SU-DHL-6 (cell line): ENCODE data around the gene DNAL1.
A peak's percentile ranks its signal among the peaks of the same experiment; 100 is the strongest.

Experiments used
- H2AFZ ChIP-seq: fragments of 200-600 bp; sonication (generic); 2 replicates; pipeline ENCODE4 v1.6.1; 2014; ENCODE audit warnings: low read depth, mild to moderate bottlenecking, moderate library complexity, mixed read lengths, antibody characterized with exemption, low read length; ENCODE audit not compliant: severe bottlenecking
- H3F3A ChIP-seq: fragments of 200-600 bp; shearing (Covaris generic); 2 replicates; pipeline ENCODE4 v1.6.0; 2016; ENCODE audit warnings: antibody characterized with exemption, mild to moderate bottlenecking; ENCODE audit not compliant: insufficient read depth
- H3K27ac ChIP-seq: fragments of 200-600 bp; sonication (generic); 2 replicates; pipeline ENCODE4 v1.5.1; 2016; ENCODE audit warnings: low read depth, mild to moderate bottlenecking, low read length, moderate library complexity, mixed read lengths
- H3K27me3 ChIP-seq: fragments of 200-600 bp; sonication (generic), shearing (Covaris generic); 2 replicates; pipeline ENCODE4 v1.6.0; 2014; ENCODE audit warnings: mild to moderate bottlenecking, low read length
- H3K36me3 ChIP-seq: fragments of 200-600 bp; sonication (generic); 2 replicates; pipeline ENCODE4 v1.6.1; 2014; ENCODE audit warnings: mild to moderate bottlenecking, low read length, mixed read lengths
- H3K4me2 ChIP-seq: fragments of 300-600, 200-600 bp; shearing (Covaris generic), sonication (generic); 2 replicates; pipeline ENCODE4 v1.6.0; 2014; ENCODE audit warnings: low read length, low read depth, mild to moderate bottlenecking; ENCODE audit not compliant: poor library complexity, severe bottlenecking
- H3K4me3 ChIP-seq: fragments of 200-600 bp; sonication (generic); 2 replicates; pipeline ENCODE4 v1.5.1; 2014; ENCODE audit warnings: antibody characterized with exemption, low read length, mild to moderate bottlenecking, mixed read lengths; ENCODE audit not compliant: insufficient read depth, poor library complexity, severe bottlenecking
- H3K79me2 ChIP-seq: fragments of 200-600 bp; sonication (generic); 2 replicates; pipeline ENCODE4 v1.6.1; 2014; ENCODE audit warnings: mild to moderate bottlenecking, low read length, moderate library complexity; ENCODE audit not compliant: insufficient read depth
- H3K9ac ChIP-seq: fragments of 200-600 bp; sonication (generic); 2 replicates; pipeline ENCODE4 v1.7.0; 2014; ENCODE audit warnings: mild to moderate bottlenecking, low read length
- H3K9me2 ChIP-seq: fragments of 200-600 bp; sonication (generic); replicated peaks from 2 replicates; pipeline ENCODE4 v1.6.1; 2014; ENCODE audit warnings: low read length; ENCODE audit not compliant: insufficient read depth
- H3K9me3 ChIP-seq: fragments of 200-600 bp; sonication (generic); 2 replicates; pipeline ENCODE4 v1.6.1; 2014; ENCODE audit warnings: low read length, mixed read lengths; ENCODE audit not compliant: insufficient read depth
- H4K20me1 ChIP-seq: fragments of 200-600 bp; sonication (generic); 2 replicates; pipeline ENCODE4 v1.6.1; 2014; ENCODE audit warnings: low read depth, mild to moderate bottlenecking, antibody characterized with exemption, low read length, moderate library complexity, mixed read lengths
- CTCF ChIP-seq: fragments of 200-600 bp; sonication (generic); IDR thresholded peaks from one replicate; pipeline ENCODE4 v1.5.1; 2017; ENCODE audit warnings: antibody characterized with exemption, mild to moderate bottlenecking, low read length, moderate library complexity; ENCODE audit not compliant: insufficient read depth, poor library complexity, severe bottlenecking
- EZH2phosphoT487 ChIP-seq: fragments of 200-600 bp; sonication (generic), shearing (Covaris generic); conservative IDR thresholded peaks from 2 replicates; pipeline ENCODE4 v1.6.1; 2018; ENCODE audit warnings: mild to moderate bottlenecking, antibody characterized with exemption, low read length, moderate library complexity, mixed read lengths

The DNAL1 gene

DNA sequence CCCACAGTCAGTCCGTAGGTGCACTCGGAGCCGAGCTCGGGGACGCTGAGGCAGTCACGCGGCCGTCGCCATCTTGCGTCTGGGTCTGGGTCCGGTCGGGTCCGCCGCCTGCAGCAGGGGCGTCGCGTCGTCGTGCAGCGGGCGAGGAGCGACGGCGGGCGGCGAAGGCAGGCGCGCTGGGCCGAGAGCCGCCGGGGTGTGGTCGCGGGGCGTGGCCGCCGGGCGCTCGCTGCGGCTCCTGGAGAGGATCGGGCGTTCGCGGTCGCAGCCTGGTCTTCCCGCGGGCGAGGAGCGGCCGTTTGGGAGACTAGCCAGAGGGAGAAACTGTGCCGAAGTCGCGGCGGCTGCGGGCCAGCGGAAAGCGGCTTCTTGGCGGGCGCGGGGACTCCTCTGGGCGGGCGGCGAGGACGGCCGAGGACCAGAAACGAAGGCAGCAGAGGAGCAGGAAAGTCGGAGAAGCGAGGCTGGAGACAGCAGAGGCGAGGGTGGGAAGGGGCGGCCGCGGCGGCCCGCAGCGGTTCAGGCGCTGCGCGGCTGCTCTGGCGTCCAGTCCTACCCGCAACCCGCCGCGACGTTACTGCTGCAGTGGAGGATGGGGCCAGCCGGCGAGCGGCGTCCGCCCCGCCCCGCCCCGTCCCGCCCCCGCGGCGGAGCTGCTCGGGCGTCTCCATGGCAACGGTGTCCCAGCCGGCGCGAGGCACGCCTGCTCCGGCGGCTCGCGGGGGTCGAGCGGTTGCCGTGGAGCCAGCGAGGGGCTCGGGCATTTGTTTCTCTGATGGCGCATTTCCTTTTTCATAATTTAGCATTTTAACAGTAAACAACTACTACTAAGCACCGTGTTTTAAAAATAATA is 69.2 kb downstream of the DNAL1 start, which contains the start of gene PNMA1:
PNMA1 (minus strand) TSS at position 582 of the 853 bp plus-strand sequence. CDS start 745 bp downstream, outside the sequence.
- Histone ChIP-seq H3K27ac (peak within 1 kb of the TSS; percentile 45), H3K79me2 (no peaks in the 10 kb centered on the region), H3K9me2 (no peaks in the 10 kb centered on the region), H3K27me3 (no peaks in the 10 kb centered on the region), H3K9ac (peak within 1 kb of the TSS; percentile 64), H3K9me3 (no peaks in the 10 kb centered on the region), H3K4me3 (peak within 1 kb of the TSS; percentile 73), H3F3A (peaks cover 33% of the 10 kb centered on the region), H3K36me3 (peaks cover 4% of the 10 kb centered on the region; the same call in 1 of the 2 replicates), H3K4me2 (peak within 1 kb of the TSS; percentile 86), H2AFZ (peak within 1 kb of the TSS; percentile 22), H4K20me1 (0 out of 2 replicates have a peak, but pooled peaks cover 7% of the 10 kb centered on the region)
- TF ChIP-seq EZH2phosphoT487 (no peak), CTCF (no peak)

GRCh38 chr14:73714656-73715081 is 69.9 kb downstream of the DNAL1 start:
- Histone ChIP-seq H3K79me2 (no peaks in the 10 kb centered on the region), H3K36me3 (peaks cover 4% of the 10 kb centered on the region; the same call in 1 of the 2 replicates), H3K27ac (peak overlapping the region; percentile 26; the same call in 1 of the 2 replicates), H3K9ac (peak overlapping the region; percentile 64; the same call in 1 of the 2 replicates), H3K9me3 (no peaks in the 10 kb centered on the region), H3F3A (peaks cover 33% of the 10 kb centered on the region), H3K9me2 (no peaks in the 10 kb centered on the region), H3K4me3 (peak overlapping the region; percentile 73), H4K20me1 (0 out of 2 replicates have a peak, but pooled peaks cover 7% of the 10 kb centered on the region), H3K4me2 (peak overlapping the region; percentile 86), H2AFZ (no peak overlapping the region), H3K27me3 (no peaks in the 10 kb centered on the region)
- TF ChIP-seq CTCF (no peak), EZH2phosphoT487 (no peak)

DNA sequence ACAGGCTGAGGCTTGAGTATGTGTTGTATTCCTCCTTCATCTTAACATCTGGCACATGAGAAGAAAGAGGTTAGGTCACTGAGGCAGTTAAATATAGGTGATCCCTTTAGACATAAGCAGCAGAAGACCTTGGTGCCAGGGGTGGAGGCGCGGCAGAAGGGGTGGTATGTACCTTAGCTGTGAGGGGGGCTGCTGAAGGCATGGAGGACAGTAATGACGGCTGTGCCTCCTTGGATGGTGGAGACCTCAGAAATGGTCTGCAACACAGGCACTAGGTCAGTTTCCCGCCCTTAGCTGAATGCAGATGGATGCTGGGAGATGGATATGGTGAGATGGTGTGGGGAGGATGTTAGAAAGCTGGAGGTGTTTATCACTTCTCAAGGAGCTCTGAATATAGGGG is 70.9 kb downstream of the DNAL1 start:
- Histone ChIP-seq H4K20me1 (0 out of 2 replicates have a peak, but pooled peaks cover 7% of the 10 kb centered on the region), H3K4me3 (no peak overlapping the region), H3F3A (peaks cover 33% of the 10 kb centered on the region), H3K9me2 (no peaks in the 10 kb centered on the region), H3K27me3 (no peaks in the 10 kb centered on the region), H3K36me3 (peaks cover 4% of the 10 kb centered on the region; the same call in 1 of the 2 replicates), H3K9me3 (no peaks in the 10 kb centered on the region), H3K9ac (no peak overlapping the region), H3K4me2 (no peak overlapping the region), H3K79me2 (no peaks in the 10 kb centered on the region), H2AFZ (no peak overlapping the region), H3K27ac (peak overlapping the region; percentile 26; the same call in 1 of the 2 replicates)
- TF ChIP-seq EZH2phosphoT487 (no peak), CTCF (no peak)
